AG20443 (cell line): ENCODE data around the gene CYB561.

Source experiments
- DNase-seq: peaks from one replicate; pipeline ENCODE4 v3.0.0; 2012; ENCODE audit warnings: low spot score, mixed read lengths

CYB561 gene

DNA sequence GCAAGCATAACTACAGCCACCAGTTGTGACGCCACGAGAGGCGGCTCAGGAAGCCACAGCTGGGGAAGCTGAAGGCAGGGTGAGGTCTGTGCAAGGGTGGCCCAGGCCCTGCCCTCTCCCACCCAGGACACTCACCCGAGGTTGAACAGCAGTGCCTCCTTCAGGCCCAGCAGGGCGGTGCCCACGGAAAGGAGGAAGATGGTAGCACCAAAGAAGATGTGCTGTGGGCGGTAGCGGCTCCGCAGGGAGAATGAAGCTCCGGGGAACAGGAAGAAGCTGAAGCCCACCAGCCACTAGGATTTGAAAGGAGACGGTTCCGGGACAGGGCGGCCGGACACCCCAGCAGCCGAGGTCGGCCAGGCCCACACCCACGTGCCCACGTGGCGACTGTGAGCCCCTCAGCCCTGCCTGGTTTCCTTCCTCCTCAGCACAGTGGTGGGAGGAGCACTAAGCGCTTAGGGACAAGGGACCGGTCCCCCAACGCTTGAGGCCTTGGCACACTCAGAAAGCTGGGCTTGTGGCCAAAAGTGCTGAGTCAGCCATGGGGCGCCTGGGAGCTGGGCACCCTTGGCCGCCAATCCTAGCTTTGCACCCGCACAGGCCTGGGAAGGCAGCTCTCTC is 11.0 kb downstream of the CYB561 start:
- peak; percentile 32 for DNase-seq

DNA sequence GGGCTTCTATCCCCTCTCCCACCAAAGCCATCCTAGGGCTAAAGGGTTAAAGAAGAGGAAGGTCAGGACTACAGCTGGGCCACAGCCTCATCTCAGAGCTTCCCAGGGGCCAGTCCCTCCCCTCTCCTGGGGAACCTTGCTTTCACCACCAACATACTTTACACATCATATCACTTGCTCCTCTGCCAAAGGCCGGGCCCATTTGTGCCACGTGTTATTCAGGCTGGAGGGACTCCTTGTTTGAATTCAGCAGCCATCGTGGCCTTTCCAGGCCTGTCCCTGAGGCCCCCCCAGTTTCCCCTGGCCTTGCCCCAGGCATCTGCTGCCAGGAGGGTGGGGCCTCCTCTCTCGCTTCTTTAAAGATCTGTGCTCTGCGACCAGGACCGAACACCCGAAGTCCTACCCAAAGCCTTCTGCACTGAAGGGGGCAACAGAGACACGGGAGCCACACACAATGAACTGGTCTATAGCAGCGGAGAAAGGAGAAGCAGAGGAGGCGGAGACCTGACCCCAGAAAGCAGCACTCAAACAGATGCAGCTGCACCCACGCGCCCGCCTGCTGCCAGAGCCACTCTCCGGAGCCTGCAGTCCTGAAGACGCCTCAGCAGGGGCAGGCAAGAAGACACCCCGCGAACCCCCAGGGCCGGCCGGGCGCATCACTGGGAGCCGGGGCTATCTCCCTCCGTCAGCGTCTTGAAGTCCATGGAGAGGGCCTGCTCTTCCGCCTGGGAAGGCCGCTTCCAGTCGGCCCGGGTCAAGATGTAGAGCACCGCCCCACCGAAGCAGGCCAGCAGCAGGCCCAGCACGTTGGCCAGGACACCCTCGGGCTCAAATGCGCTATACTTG is 12.1 kb downstream of the CYB561 start:
- DNase-seq, result peak; percentile 93

DNA sequence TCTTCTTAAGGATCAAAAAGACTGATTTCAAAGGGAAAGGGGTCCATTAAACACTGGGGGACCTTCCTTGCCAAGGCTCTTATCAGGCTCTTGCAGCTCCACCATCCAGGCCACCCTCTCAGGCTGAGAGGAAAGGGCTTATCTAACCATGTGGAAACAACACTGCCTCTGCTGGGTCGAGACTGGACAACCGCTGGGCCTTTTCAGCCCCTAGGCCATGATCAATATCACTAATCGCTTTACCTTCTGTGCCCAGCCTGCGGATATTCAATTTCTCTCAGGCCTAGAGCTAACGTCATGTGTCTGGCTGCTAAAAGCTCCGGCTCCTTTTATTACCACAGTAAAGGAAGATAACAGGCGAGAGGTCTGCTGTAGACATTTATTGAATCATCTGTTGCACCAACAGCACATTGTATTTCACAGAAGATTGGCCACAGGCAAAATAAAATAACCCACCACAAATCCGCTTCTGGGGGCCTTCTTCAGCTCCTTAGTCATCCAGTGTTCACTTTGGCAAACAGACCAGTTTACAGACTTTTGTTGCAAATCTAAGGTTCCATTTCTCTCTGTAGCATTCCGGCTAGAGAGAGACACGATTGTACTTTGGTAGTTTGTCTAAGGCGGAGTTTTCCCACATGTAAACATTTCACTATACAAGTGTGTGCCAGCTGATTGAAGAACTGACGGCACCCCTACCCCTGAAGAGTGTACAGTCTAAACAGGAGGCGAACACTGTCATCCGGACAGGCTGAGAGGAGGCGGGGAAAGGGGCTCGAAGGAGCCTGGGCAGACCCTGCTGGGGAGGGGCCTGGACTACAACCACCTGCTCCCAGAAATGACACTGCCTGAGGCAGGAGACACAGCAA is 13.9 kb downstream of the CYB561 start:
- no peak for DNase-seq

GRCh38 chr17:63431618-63431938 is 14.5 kb downstream of the CYB561 start:
- DNase-seq, result no peak

GRCh38 chr17:63430223-63430622 is 15.9 kb downstream of the CYB561 start:
- no peak for DNase-seq

- DNase-seq, result no peak
Measured at GRCh38 chr17:63429766-63430165, 16.3 kb downstream of the CYB561 start.

- no peak for DNase-seq
Measured at GRCh38 chr17:63426917-63427308, 19.2 kb downstream of the CYB561 start.

- DNase-seq, result no peak
Measured at GRCh38 chr17:63426041-63426916, 19.8 kb downstream of the CYB561 start.

DNA sequence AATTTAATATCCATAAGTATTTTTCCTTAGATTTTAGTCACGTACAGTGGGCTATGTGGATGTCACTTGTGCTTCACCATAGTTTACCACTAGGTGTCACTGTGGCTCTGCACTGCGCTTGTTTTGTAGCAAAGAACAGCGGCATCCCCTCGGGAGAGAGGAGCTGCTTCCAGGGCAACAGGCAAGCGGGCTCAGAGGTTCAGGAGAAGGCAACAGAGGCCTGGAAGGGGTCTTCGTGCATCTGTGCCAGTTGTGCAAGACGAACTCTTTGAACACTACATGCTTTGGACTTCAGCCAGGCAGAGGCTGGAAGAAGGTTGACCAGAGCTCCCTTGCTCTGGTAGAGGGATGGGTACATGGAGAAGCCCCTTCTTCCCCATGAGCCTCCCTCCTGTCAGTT is 20.6 kb downstream of the CYB561 start:
- DNase-seq, result peak; percentile 87

- no peak for DNase-seq
Measured at GRCh38 chr17:63423963-63424362, 22.1 kb downstream of the CYB561 start.

DNA sequence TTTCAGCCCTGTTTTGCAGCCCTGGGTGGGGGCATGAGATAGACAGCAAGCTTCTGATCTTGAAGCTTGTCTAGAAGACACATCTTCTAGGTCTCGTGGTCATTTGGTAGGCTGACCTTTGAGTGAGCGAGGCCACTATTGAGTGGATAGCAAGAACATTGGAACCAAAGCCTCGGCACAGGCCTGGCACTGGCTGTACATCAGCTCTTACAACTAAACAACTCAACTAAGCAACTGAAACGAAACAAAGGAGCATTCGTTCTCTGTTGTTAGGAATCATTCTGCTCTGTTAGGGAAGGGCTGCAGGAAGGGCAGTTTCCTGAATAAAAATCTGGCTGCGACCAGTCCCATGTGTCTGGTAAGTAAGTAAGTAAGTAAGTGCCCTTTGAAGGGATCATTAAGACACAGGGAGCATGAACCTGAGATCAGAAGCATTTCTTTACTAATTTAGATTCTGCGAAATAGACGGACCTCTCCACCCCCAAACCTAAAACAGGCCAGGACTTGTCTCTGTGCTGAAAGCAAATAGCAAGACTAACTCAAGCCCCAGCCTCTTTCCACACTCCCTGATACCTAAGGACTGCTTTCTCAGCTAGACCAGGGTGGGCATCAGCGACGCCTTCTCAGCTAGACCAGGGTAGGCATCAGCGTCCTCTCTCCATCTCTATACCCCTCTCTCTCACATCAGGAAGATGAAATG is 22.7 kb downstream of the CYB561 start:
- DNase-seq, result no peak

DNA sequence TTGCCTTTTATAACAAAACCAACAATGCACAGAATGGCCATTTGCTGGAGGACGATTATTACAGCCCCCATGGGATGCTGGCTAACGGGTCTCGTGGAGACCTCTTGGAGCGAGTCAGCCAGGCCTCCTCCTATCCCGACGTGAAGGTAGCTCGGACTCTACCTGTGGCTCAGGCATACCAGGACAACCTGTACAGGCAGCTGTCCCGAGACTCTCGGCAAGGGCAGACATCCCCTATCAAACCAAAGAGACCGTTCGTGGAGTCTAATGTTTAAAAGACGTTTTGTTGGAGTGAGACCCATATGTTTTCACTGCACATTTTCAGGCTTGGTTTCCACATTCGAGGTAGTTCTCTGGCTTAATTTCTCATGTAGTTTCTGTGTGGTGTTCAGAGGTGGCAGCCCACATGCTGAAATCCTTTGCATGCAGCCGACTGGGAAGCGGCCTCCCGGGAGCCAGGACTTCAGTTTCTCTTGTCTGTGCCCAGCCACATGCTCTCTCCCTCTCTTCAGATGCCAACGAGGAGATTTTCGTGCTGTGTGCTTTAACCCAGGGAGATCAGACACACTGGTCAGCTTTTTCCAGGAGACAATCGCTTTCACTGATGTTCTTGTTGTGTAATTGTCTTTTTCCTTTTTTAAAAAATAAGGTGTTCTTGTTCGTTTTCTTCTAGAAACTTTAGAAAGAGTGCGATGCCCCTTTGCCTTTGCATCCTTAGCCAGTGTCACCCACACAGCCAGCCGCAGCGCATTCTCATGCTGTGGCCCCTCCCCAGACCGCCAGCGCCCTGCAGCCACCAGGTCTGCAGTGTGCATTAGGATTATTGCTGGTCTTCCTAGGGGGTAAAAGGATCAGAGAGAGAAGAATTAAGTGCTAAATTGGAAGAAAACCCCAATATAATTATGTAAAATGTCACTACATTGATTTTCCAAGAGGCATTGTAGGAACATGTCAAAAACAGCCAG is 24.1 kb downstream of the CYB561 start:
- no peak for DNase-seq

DNA sequence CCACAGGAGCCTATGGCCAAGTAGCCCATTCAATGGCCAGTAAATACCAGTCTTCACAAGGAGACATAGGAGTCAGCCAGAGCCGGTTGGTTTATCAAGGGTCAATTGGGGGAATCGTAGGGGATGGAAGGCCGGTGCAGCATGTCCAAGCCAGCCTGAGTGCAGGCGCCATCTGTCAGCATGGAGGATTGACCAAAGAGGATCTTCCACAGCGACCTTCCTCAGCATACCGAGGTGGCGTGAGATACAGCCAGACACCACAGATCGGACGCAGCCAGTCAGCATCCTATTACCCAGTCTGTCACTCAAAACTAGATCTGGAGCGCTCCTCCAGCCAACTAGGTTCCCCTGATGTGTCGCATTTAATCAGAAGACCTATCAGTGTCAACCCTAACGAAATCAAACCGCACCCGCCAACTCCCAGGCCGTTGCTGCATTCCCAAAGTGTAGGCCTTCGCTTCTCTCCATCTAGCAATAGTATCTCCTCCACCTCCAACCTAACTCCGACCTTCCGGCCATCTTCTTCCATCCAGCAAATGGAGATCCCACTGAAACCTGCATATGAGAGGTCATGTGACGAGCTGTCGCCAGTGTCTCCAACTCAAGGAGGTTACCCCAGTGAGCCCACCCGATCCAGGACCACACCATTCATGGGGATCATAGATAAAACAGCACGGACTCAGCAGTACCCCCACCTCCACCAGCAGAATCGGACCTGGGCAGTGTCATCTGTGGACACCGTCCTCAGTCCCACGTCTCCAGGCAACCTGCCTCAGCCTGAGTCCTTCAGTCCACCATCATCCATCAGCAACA is 25.0 kb downstream of the CYB561 start:
- no peak for DNase-seq

- DNase-seq, result no peak
Measured at GRCh38 chr17:63419949-63420867, 25.9 kb downstream of the CYB561 start.

DNA sequence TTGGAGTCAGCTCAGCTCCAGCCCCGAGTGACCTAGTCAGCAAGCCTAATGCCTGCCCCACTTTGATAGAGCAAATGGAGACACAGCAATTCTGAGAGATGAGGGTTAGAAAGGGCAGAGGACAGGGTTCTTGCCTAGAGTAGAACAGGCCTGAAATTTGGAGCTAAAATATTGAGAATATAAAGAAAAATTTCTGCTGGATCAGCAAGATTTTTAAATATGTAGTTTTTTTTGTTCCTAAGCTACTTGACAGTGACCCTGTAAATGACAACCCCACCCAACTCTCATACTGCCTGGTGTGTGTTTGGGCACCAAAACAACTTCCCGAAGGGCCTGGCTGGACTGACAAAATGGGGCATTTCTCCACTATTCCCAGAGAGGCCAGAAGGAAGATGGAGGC is 26.7 kb downstream of the CYB561 start:
- DNase-seq, result no peak

DNA sequence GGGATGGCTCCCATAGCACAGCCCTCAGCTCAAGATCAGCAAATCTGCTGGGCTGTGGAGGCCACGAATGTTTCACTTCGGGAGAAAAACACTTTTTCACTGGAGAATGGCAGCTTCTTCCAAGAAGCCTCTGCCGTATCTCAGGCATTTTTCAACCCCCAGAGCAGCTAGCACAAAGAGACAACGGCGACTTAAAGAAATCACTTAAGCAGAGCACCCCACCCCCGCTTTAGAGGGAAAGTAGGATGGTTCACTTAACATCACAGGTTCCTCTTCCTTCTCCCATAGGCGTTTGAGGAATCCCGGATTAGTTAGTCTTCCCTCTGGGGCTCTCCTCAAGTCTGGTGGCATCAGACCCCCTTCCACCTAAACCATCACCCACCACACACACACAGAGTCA is 27.6 kb downstream of the CYB561 start:
- no peak for DNase-seq

DNA sequence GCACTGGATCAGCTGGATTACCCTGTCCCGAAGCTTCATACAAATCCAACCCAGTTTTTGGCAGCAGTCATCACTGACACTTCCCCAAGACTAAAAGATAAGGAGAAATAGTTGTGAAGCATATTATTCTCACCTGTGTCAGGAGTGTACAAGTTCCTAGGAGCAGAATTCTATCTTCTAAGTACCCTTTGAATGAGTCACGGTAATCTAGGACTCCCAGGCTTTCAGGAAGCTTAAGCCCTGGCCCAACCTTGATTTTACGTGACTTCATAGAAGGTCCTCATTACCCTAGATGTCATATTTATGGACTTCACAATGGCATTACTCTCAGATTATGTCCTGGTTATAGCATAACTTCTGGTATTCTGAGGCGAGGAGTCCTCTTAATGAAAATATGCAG is 31.9 kb downstream of the CYB561 start:
- DNase-seq, result no peak

DNA sequence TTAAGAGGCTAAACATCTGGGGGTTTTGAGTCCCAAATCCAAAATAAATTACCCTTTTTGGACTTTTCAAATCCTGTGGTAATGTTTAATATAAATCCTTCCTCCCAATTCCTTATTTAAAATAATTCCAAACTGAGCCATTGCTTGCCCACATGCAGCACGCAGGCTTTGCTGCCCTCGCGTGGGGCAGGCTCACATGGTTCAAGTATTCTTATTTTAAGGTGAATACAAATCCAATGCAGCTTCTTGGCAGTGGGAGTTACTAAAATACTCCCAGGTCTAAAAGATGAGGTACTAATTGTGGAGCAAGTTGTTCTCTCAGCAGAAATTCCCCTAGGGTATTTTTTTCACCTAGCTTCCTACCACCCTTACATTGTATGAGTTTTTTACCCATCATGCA is 33.0 kb downstream of the CYB561 start:
- no peak for DNase-seq
